ENCODE measurements around the gene CAMTA1. TPM values are rescaled to one million over a fixed set of nuclear protein-coding genes. Genes with fewer than 3 reads are reported as not detected.

CAMTA1 gene
- polyA plus RNA-seq, 1 of the 3 experiments (the other 2 are of a cell fraction): 63.1 TPM

GRCh38 chr1:7302126-7302525 lies 516.9 kb downstream of the CAMTA1 start:
- no peaks in the 10 kb centered on the region for H3K79me2 ChIP-seq (ENCODE audit: insufficient read depth)
- 0 out of 2 replicates have a peak, but pooled peaks cover under 1% of the 10 kb centered on the region for H3K9me3 ChIP-seq
- TF ChIP-seq CHD2 (IDR thresholded peaks at IDR 0.05; ENCODE audit: low read length, partially characterized antibody): no peak
- TF ChIP-seq, protein P1, sequence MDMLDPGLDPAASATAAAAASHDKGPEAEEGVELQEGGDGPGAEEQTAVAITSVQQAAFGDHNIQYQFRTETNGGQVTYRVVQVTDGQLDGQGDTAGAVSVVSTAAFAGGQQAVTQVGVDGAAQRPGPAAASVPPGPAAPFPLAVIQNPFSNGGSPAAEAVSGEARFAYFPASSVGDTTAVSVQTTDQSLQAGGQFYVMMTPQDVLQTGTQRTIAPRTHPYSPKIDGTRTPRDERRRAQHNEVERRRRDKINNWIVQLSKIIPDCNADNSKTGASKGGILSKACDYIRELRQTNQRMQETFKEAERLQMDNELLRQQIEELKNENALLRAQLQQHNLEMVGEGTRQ (IDR thresholded peaks at IDR 0.05; ENCODE audit: borderline replicate concordance, low read depth, low read length): no peak
- H3F3A ChIP-seq (replicated peaks; ENCODE audit: insufficient read depth): peaks cover 37% of the 10 kb centered on the region
- WGBS (ENCODE audit: low lambda C conversion rate): 91% methylated on average over 6 of the region's 6 CpGs
- CTCF ChIA-PET: interaction anchor here (0.8 to 1.8 kb wide), 2 partner anchors 11 to 214 kb away, joined by 3 to 8 read pairs; no protein-coding TSS in a partner anchor
- H3K9ac ChIP-seq: no peak overlapping the region
- H3K36me3 ChIP-seq (replicated peaks in 1 of 2; ENCODE audit: control insufficient read depth in 1 of 2, insufficient read depth in 2 of 2, low read length in 1 of 2): no peaks in the 10 kb centered on the region
- H3K9me2 ChIP-seq: no peaks in the 10 kb centered on the region
- no peaks in the 10 kb centered on the region for H4K20me1 ChIP-seq (ENCODE audit: insufficient read depth)
- no peak for DNase-seq
- peaks cover 18 to 29% of the 10 kb centered on the region in 2 experiments; a peak in 3 of 4 replicates for H3K4me1 ChIP-seq (ENCODE audit: control insufficient read depth in 1 of 2, insufficient read depth in 2 of 2, low read depth in 1 of 2, low read length in 1 of 2)
- no peak overlapping the region for H3K4me2 ChIP-seq
- POLR2A ChIA-PET: no interaction called here
- H3K27ac ChIP-seq (ENCODE audit: low read depth in 2 of 2, low read length in 1 of 2): no peak overlapping the region
- H3K4me3 ChIP-seq (ENCODE audit: low read depth in 2 of 2, low read length in 1 of 2): no peak overlapping the region
- no peaks in the 10 kb centered on the region for H3K27me3 ChIP-seq (ENCODE audit: insufficient read depth)
- no peak overlapping the region for H2AFZ ChIP-seq (ENCODE audit: low read depth)

GRCh38 chr1:7302873-7303272 lies 517.6 kb downstream of the CAMTA1 start:
- Histone ChIP-seq H3F3A (replicated peaks; ENCODE audit: insufficient read depth) (peaks cover 34% of the 10 kb centered on the region), H3K9me3 (no peaks in the 10 kb centered on the region), H4K20me1 (ENCODE audit: insufficient read depth) (no peaks in the 10 kb centered on the region), H3K4me1 (ENCODE audit: control insufficient read depth in 1 of 2, insufficient read depth in 2 of 2, low read depth in 1 of 2, low read length in 1 of 2) (peaks cover 18 to 28% of the 10 kb centered on the region in 2 experiments; a peak in 3 of 4 replicates), H3K9ac (no peak overlapping the region), H3K27ac (ENCODE audit: low read depth in 2 of 2, low read length in 1 of 2) (no peak overlapping the region; a peak in 1 of 4 replicates), H3K9me2 (no peaks in the 10 kb centered on the region), H3K4me2 (no peak overlapping the region), H2AFZ (ENCODE audit: low read depth) (no peak overlapping the region), H3K36me3 (replicated peaks in 1 of 2; ENCODE audit: control insufficient read depth in 1 of 2, insufficient read depth in 2 of 2, low read length in 1 of 2) (no peaks in the 10 kb centered on the region), H3K79me2 (ENCODE audit: insufficient read depth) (no peaks in the 10 kb centered on the region), H3K27me3 (ENCODE audit: insufficient read depth) (no peaks in the 10 kb centered on the region), H3K4me3 (ENCODE audit: low read depth in 2 of 2, low read length in 1 of 2) (no peak overlapping the region)
- peak; percentile 46; the same call in 1 of the 2 replicates for TF ChIP-seq RAD21 (IDR thresholded peaks at IDR 0.05; ENCODE audit: low read length)
- TF ChIP-seq PBX3 (IDR thresholded peaks at IDR 0.05): no peak
- 0 out of 2 replicates have a peak, but pooled peaks have one; percentile 19 for TF ChIP-seq CTCF (IDR thresholded peaks at IDR 0.05)
- no peak for TF ChIP-seq TAF1 (IDR thresholded peaks at IDR 0.05; ENCODE audit: borderline replicate concordance, low read depth, low read length)
- TF ChIP-seq RXRA (IDR thresholded peaks at IDR 0.05; ENCODE audit: borderline replicate concordance, low read depth): no peak
- POLR2A ChIA-PET: no interaction called here
- peak; percentile 46 for DNase-seq
- WGBS (ENCODE audit: low lambda C conversion rate): 70% methylated on average over 5 of the region's 5 CpGs
- CTCF ChIA-PET: interaction anchor here (0.6 to 1.8 kb wide), 5 partner anchors 9 to 21 kb away, joined by 3 to 8 read pairs (median 3); no protein-coding TSS in a partner anchor
